ENCODE results near the gene ABTB2. TPM values are rescaled to one million over a fixed set of nuclear protein-coding genes. Genes with fewer than 3 reads are reported as not detected.

The ABTB2 gene
- total and polyA plus RNA-seq, 9 of the 15 experiments (the other 6 are each of a cell fraction or from before 2014, with no cell fraction given) = 0.03 to 0.18 (median 0.12) TPM; not detected in 2

DNA sequence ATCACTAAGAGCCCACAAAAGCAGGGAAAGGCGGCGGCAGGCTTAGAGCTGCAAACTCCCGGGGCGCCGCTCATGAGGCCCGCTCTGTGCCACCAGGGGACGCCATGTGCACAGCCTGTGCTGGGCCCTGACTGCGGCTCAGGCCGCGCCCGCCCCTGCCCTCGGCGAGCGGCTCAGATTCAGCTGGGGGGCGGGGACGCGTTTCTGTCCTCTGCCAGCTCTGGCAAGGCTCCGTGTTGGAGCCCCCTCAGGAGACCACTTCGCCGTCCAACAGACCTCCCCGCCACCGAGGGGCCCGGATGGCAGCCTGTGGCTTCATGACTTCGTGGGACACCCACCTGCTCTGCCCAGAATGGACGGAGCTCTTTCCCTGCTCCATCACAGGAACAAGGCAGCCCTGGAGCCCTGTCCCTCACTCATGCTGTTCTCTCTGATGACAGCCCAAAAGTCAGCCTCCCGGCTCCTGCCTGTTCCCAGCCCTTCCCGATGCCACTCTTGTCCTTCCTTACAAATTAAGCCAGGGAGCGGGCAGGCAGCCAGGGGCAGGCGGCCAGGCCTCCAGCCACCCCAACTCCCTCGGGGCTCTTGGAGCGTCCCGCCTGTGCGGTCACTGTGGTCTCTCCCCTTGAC, 183.3 kb downstream of the ABTB2 start (continued):
- TF ChIP-seq, protein P1, sequence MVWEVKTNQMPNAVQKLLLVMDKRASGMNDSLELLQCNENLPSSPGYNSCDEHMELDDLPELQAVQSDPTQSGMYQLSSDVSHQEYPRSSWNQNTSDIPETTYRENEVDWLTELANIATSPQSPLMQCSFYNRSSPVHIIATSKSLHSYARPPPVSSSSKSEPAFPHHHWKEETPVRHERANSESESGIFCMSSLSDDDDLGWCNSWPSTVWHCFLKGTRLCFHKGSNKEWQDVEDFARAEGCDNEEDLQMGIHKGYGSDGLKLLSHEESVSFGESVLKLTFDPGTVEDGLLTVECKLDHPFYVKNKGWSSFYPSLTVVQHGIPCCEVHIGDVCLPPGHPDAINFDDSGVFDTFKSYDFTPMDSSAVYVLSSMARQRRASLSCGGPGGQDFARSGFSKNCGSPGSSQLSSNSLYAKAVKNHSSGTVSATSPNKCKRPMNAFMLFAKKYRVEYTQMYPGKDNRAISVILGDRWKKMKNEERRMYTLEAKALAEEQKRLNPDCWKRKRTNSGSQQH (CRISPR knock-in tag; IDR thresholded peaks at IDR 0.05) = no peak
- TF ChIP-seq, protein P2, sequence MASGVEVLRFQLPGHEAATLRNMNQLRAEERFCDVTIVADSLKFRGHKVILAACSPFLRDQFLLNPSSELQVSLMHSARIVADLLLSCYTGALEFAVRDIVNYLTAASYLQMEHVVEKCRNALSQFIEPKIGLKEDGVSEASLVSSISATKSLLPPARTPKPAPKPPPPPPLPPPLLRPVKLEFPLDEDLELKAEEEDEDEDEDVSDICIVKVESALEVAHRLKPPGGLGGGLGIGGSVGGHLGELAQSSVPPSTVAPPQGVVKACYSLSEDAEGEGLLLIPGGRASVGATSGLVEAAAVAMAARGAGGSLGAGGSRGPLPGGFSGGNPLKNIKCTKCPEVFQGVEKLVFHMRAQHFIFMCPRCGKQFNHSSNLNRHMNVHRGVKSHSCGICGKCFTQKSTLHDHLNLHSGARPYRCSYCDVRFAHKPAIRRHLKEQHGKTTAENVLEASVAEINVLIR (CRISPR knock-in tag; IDR thresholded peaks at IDR 0.05) = no peak
- TF ChIP-seq SRSF7 (optimal IDR thresholded peaks at IDR 0.05; ENCODE audit: low read depth, low read length) = no peak
- peak; percentile 12; the same call in 1 of the 2 replicates for TF ChIP-seq NBN (IDR thresholded peaks at IDR 0.05; ENCODE audit: low read depth)
- TF ChIP-seq, protein P3, sequence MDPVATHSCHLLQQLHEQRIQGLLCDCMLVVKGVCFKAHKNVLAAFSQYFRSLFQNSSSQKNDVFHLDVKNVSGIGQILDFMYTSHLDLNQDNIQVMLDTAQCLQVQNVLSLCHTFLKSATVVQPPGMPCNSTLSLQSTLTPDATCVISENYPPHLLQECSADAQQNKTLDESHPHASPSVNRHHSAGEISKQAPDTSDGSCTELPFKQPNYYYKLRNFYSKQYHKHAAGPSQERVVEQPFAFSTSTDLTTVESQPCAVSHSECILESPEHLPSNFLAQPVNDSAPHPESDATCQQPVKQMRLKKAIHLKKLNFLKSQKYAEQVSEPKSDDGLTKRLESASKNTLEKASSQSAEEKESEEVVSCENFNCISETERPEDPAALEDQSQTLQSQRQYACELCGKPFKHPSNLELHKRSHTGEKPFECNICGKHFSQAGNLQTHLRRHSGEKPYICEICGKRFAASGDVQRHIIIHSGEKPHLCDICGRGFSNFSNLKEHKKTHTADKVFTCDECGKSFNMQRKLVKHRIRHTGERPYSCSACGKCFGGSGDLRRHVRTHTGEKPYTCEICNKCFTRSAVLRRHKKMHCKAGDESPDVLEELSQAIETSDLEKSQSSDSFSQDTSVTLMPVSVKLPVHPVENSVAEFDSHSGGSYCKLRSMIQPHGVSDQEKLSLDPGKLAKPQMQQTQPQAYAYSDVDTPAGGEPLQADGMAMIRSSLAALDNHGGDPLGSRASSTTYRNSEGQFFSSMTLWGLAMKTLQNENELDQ (CRISPR knock-in tag; IDR thresholded peaks at IDR 0.05; ENCODE audit: borderline replicate concordance) = no peak
- no peak for TF ChIP-seq SIN3A (IDR thresholded peaks at IDR 0.05; ENCODE audit: borderline replicate concordance in 2 of 2, control insufficient read depth in 1 of 2, low read depth in 2 of 2, low read length in 2 of 2)
- no peak for TF ChIP-seq BRF1 (IDR thresholded peaks at IDR 0.05; ENCODE audit: borderline replicate concordance, extremely low read depth, insufficient read length)
- no peak for TF ChIP-seq TBP (optimal IDR thresholded peaks at IDR 0.05; ENCODE audit: low read depth, low read length)
- TF ChIP-seq, protein P4, sequence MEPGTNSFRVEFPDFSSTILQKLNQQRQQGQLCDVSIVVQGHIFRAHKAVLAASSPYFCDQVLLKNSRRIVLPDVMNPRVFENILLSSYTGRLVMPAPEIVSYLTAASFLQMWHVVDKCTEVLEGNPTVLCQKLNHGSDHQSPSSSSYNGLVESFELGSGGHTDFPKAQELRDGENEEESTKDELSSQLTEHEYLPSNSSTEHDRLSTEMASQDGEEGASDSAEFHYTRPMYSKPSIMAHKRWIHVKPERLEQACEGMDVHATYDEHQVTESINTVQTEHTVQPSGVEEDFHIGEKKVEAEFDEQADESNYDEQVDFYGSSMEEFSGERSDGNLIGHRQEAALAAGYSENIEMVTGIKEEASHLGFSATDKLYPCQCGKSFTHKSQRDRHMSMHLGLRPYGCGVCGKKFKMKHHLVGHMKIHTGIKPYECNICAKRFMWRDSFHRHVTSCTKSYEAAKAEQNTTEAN (CRISPR knock-in tag; IDR thresholded peaks at IDR 0.05) = no peak
- TF ChIP-seq ZSCAN32 (CRISPR knock-in tag; IDR thresholded peaks at IDR 0.05) = no peak
- no peak for TF ChIP-seq PRPF4 (IDR thresholded peaks at IDR 0.05; ENCODE audit: insufficient read depth, low read depth, low read length, poor library complexity, severe bottlenecking)
- TF ChIP-seq, protein P5, sequence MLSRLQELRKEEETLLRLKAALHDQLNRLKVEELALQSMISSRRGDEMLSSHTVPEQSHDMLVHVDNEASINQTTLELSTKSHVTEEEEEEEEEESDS (CRISPR knock-in tag; IDR thresholded peaks at IDR 0.05) = no peak
- no peak for TF ChIP-seq KAT7 (CRISPR knock-in tag; IDR thresholded peaks at IDR 0.05; ENCODE audit: borderline replicate concordance)
- TF ChIP-seq, protein P6, sequence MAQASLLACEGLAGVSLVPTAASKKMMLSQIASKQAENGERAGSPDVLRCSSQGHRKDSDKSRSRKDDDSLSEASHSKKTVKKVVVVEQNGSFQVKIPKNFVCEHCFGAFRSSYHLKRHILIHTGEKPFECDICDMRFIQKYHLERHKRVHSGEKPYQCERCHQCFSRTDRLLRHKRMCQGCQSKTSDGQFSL (CRISPR knock-in tag; IDR thresholded peaks at IDR 0.05) = 0 out of 2 replicates have a peak, but pooled peaks have one; percentile 42
- TF ChIP-seq, protein P6 (tag; IDR thresholded peaks at IDR 0.05) = no peak
- peak; percentile 10 for TF ChIP-seq DACH1 (IDR thresholded peaks at IDR 0.05; ENCODE audit: partially characterized antibody)
- TF ChIP-seq PCBP1 (IDR thresholded peaks at IDR 0.05; ENCODE audit: low read depth, low read length, poor library complexity, severe bottlenecking) = peak; percentile 42
- no peak for TF ChIP-seq ZNF584 (CRISPR knock-in tag; IDR thresholded peaks at IDR 0.05; ENCODE audit: low read depth)
- no peak for TF ChIP-seq ZNF121 (CRISPR knock-in tag; conservative IDR thresholded peaks at IDR 0.05)
- no peak for TF ChIP-seq RUNX1 (IDR thresholded peaks at IDR 0.05; ENCODE audit: low read depth)

Data from K562 (cell line).